NCI-H1048 (cell line): ENCODE measurements around the gene TSSK1B.
"Not testable (repeated sequence)": the region's sequence is repeated elsewhere in the genome, so short reads cannot be mapped to it uniquely, and the experiment has no call there.

Experiments
- DNase-seq: peaks from one replicate; lab custom pipeline; 2025; lab: John Stamatoyannopoulos, UW

The TSSK1B gene

DNA sequence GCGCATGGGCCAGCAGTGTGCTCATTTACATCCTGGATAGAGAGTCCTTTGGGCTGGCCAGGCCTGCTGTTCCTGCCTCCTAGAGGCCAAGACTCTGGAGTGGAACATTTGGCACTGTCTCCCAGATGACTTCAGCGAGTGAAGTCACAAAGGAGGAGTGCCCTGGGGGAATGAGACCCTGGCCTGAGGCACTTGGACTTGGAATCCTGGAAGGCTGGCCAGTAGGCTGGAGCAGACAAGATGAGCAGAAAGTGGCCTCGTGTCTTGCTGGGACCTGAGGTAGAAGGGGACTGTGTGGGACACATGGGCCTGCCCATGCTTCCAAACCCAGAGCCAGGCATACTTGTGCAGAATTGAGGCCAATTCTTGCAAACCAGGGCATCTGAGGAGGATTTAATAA is at the start of gene TSSK1B:
TSSK1B (minus strand) TSS at position 101 of the 400 bp plus-strand sequence. CDS start 150 bp downstream, outside the sequence.
- DNase-seq, result no peak

DNA sequence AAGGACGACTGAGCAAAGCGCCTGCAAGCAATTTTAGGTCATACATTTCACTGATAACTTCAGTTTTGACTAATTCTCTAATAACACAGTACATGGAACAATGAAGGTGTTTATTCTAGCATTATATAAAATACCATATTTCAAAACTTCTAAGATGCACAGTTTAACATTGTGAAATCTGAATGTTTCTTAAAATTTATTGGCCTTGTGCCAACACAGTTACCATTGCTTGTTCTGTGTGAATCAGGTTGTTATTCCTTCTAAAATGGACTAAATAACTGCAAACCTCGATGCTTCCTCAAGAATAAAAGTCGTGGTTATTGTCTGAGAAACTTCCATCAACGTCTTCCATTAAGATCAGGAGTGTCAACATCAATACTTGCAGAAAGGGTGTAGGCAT is 45.5 kb upstream of the TSSK1B start:
- no peak for DNase-seq

DNA sequence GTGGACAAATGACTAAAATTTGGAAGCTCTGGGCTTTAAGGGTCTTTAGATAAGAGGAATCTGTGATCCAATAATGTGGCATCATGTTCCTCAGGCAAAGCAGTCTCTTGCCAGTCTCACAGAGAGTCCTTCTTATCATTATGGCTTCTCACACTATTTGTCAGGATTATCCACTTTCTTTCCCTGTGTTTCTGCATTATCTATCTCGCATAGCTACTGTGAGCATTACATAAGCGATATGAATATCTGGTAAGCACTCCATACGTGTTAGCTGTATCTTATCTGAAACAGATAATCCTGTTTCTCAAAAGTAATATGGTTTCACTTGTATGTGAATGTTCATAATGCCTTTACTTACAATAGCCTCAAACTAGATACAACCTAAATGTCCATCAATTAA is 43.9 kb upstream of the TSSK1B start:
- no peak for DNase-seq

- DNase-seq, result no peak
These were observed 39.4 kb upstream of the TSSK1B start for GRCh38 chr5:113474100-113474728.

DNA sequence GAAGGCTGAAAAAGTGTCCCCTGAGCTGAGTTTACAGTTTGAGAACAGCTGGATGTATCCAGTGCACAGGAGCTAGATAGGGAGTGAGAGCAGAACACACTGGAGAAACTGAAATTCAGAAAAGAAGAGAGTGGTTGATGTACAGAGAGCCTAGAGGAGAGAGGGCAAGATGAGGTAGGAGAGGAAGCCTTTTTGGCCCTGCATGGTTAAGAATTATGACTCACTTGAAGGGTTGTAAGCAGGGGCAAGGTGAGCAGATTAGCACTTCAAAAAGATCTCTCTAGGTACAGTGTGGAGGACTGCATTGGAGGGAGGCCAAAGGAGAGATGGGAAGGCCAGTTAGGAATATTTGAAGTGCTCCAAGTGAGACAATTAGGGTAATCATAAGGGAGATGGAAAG is 28.2 kb upstream of the TSSK1B start:
- DNase-seq, result no peak

DNA sequence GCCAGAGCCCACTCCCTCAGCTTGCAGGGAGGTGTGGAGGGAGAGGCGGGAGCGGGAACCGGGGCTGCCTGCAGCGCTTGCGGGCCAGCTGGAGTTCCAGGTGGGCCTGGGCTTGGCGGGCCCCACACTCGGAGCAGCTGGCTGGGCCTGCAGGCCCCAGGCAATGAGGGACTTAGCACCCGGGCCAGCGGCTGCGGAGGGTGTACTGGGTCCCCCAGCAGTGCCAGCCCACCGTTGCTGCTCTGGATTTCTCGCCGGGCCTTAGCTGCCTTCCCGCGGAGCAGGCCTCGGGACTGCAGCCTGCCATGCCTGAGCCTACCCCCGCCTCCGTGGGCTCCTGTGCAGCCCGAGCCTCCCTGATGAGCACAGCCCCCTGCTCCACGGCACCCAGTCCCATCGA is 22.3 kb upstream of the TSSK1B start:
- DNase-seq, result not testable (repeated sequence)

- DNase-seq, result no peak
These were observed 18.2 kb upstream of the TSSK1B start for GRCh38 chr5:113452941-113453340.

DNA sequence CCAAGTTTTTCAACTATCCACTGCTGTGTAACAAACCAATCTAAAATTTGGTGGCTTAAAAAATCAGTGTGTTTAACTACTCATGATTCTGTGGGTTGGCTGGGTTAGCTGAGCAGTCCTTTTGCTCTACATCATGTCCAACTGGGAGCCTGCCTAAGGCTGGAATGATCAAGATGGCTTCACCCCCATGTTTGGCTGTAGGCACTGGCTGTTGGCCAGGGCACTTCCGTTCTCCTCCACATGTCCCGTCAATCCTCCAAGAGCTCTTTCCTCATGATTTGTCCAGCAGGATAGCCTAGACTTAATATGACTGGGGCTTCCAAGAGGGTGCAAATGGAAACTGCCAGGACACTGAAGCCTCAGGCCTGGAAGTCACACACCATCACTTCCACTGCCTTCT is 17.0 kb upstream of the TSSK1B start:
- no peak for DNase-seq

DNA sequence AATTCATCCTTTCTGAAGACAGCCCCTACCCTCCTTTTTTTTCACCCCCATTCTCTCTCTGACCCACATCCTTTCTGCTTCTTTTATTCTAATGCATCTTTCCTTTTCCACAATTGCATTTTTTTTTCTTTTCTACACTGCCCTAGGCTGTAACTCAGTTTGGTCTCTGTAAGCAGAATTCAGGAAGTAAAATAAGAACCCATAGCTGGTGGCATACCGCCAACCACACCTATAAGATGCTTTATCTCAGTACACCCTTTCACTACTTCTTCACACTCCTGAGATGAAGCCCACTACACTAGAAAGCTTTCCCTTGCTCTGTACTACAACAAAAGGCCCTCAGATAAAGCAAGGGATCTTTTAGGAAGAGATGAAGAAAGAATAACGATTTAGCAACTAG is 16.1 kb upstream of the TSSK1B start:
- no peak for DNase-seq

DNA sequence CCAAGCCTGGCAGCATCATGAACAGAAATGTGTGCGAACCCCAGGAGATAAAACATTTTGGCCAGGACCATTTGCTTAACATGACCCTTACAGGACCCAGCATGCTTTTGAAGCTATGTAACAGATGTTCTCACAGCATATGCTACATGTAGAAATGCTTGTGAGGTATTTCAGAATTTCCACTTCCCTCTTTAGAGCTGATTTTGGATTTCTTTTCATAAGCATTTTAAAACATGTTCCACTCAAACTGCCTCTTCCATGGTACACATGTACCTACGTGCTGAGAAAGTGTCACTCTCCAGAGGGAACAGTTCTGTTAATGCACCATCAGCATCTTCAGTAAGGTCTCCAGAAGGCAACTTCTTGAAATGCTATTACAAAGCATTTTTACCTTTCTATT is 15.7 kb upstream of the TSSK1B start:
- DNase-seq, result no peak

DNA sequence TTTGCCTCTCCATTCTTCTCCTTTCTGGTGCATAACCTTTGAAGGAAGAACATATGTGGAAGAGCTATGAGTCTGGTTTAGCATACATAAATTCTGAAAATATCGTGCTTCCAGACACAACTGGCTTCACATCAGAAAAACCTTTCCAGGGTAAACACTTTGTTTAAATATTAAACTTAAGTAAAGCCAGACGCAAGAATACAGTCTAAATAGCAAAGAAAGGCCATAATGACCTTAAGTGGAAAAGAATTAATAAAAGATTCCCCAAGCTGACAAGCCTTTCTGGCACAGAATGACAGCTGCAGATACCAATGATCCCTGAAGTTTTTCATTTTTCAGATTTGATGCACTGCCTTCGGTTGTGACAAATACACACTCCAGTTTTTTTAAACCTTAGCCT is 13.5 kb upstream of the TSSK1B start:
- no peak for DNase-seq

DNA sequence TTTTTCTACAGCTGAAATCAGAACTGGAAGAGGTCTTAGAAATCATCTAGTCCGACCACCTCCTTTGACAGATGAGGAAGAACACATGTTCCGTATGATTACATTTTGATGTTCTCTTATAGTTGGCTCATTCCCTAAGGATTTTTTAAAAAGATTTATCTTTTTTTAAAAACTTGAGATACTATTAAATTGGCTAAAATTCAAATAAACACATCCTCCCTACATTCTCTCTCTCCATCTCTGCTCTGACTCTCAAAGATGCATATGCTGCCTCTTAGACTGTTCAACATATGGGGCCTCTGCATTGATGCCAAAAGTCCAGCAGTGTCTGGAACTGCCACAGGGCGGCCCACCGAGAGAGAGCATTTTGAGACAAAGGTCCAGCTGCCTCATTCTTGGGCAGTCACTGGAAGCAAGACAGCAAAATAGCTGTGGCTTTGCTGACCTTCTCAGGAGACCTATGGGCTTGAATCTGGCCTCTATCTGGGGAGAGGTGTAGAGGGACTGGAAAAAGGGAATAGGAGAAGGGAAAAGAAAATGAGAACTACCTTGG is 12.8 kb upstream of the TSSK1B start:
- DNase-seq, result no peak

GRCh38 chr5:113446358-113446927 is 11.7 kb upstream of the TSSK1B start:
- no peak for DNase-seq

GRCh38 chr5:113437111-113437510 is 2.3 kb upstream of the TSSK1B start:
- DNase-seq, result no peak

DNA sequence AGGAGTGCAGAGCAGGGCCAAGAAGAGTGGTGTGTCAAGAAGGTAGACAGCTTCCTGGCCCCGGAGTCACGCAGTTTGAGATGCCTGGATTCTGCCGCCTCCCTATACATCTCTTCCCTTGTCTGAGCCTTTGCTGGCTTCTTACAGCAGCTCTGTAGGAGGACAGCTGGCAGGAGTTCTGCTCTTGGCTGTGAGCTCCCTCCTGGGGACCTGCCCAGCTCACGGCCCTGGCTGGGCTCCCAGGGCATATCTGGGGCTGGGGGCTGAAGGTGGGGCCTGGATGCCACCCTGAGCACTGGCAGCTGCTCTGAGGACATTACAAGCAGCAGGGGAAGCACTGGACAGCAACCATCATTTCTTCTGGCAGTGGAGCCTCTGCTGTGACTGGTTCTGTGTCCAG is 786 bp upstream of the TSSK1B start:
- DNase-seq, result no peak

- no peak for DNase-seq
These were observed 752 bp downstream of the TSSK1B start for GRCh38 chr5:113433862-113434612.

DNA sequence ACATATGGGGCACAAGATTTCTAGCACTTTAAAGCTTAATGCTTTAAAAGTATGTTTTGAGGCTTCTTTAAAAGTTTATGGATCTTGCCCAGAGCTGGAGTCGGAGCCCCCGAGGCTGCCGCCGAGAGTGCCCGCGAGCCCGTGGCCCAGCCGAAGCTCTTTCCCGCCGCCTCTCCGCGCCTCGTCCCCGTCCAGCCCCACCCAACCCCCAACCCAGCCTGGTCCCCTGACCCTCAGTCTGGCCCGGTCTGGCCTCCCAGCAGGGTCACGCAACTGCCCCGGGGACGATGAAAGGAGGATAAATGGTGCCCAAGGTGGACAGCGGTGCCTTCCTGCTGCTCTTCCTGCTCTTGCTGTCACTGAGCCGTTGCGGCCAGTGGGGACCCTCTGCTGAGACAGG is 1.7 kb downstream of the TSSK1B start:
- DNase-seq, result no peak

GRCh38 chr5:113427871-113428574 is 6.8 kb downstream of the TSSK1B start:
- no peak for DNase-seq

GRCh38 chr5:113425909-113426308 is 8.9 kb downstream of the TSSK1B start:
- no peak for DNase-seq

- no peak for DNase-seq
These were observed 13.1 kb downstream of the TSSK1B start for GRCh38 chr5:113421693-113422092.

DNA sequence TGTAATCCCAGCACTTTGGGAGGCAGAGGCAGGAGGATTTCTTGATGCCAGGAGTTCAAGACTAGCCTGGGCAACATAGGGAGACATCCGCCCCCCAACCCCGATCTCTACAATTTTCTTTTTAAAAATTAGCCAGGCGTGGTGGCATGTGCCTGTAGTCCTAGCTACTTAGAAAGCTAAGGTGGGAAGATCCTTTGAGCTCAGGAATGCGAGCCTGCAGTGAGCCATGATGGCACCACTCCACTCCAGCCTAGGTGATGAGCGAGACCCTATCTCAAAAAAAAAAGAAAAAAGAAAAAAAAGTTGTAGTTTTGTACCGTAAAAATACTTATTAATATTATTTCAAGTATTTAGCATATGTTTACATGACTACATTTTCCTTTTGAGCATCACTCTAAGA is 29.3 kb downstream of the TSSK1B start:
- DNase-seq, result no peak

GRCh38 chr5:113404269-113404668 is 30.5 kb downstream of the TSSK1B start:
- no peak for DNase-seq

DNA sequence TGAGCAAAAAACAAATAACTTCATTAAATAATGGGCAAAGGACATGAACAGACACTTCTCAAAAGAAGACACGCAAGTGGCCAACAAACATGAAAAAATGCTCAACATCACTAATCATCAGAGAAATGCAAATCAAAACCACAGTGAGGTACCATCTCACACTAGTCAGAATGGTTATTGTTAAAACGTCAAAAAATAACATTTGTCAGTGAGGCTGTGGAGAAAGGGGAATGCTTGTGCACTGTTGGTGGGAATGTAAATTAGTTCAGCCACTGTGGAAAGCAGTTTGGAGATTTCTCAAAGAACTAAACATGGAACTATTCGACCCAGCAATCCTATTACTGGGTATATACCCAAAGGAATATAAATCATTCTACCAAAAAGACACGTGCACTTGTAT is 36.8 kb downstream of the TSSK1B start:
- not testable (repeated sequence) for DNase-seq
